MM.1S (cell line): ENCODE data around the gene MAPK4.

Experiments used
- EZH2phosphoT487 ChIP-seq: fragments of 300-600 bp; sonication (generic); IDR thresholded peaks from 2 replicates; pipeline ENCODE4 v1.6.1; 2018; ENCODE audit warnings: antibody characterized with exemption, low read length
- TF ChIP-seq, protein P1 (sequence below): fragments of 300-600 bp; sonication (generic); IDR thresholded peaks from 2 replicates; pipeline ENCODE4 v1.5.1; 2016; ENCODE audit warnings: antibody characterized with exemption, low read length, mixed read lengths

DNA sequence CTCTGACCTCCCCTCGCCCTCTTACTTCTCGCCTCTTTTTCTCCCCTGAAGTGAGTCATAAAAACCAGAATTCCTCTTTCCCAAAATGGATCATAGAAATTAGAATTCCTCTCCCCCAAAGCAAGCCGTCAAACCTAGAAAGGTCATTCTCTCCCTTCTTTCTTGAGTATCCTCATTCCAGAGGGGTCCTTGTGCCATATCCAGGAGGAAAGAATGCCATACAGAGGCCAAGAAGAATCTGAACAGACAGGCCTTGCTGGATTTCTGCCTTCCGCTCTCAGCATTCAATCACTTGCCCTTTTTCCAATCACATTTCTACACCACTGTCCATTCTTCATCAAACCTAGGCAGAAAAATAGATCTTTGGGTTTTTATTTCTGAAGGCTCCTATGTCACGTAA is 31.1 kb upstream of the MAPK4 start:
- TF ChIP-seq, protein P1, sequence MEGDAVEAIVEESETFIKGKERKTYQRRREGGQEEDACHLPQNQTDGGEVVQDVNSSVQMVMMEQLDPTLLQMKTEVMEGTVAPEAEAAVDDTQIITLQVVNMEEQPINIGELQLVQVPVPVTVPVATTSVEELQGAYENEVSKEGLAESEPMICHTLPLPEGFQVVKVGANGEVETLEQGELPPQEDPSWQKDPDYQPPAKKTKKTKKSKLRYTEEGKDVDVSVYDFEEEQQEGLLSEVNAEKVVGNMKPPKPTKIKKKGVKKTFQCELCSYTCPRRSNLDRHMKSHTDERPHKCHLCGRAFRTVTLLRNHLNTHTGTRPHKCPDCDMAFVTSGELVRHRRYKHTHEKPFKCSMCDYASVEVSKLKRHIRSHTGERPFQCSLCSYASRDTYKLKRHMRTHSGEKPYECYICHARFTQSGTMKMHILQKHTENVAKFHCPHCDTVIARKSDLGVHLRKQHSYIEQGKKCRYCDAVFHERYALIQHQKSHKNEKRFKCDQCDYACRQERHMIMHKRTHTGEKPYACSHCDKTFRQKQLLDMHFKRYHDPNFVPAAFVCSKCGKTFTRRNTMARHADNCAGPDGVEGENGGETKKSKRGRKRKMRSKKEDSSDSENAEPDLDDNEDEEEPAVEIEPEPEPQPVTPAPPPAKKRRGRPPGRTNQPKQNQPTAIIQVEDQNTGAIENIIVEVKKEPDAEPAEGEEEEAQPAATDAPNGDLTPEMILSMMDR: no peak
- TF ChIP-seq EZH2phosphoT487: no peak
